ENCODE measurements around the gene FST.

DNA sequence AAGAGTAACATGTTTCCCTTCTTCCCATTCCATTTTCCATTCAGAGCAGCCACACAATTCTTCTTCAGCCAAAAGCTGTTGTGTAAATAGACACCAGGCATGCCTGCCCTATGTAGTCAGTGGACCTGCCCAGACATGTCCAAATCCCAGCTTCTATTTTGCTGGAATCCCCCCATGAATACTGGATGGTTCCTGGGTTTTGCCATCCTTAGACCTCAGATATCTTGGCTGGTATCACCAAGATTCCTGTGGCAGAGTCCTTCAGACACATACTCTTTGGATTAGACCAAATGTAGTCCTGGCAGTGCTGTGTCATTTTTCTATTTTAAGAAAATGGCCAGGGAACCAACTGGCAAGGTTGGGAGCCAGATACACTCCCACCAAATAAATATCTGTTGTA, 10.3 kb downstream of the FST start:
- no peak for TF ChIP-seq EP300 (IDR thresholded peaks at IDR 0.05)
- TF ChIP-seq, protein P1, sequence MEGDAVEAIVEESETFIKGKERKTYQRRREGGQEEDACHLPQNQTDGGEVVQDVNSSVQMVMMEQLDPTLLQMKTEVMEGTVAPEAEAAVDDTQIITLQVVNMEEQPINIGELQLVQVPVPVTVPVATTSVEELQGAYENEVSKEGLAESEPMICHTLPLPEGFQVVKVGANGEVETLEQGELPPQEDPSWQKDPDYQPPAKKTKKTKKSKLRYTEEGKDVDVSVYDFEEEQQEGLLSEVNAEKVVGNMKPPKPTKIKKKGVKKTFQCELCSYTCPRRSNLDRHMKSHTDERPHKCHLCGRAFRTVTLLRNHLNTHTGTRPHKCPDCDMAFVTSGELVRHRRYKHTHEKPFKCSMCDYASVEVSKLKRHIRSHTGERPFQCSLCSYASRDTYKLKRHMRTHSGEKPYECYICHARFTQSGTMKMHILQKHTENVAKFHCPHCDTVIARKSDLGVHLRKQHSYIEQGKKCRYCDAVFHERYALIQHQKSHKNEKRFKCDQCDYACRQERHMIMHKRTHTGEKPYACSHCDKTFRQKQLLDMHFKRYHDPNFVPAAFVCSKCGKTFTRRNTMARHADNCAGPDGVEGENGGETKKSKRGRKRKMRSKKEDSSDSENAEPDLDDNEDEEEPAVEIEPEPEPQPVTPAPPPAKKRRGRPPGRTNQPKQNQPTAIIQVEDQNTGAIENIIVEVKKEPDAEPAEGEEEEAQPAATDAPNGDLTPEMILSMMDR (IDR thresholded peaks at IDR 0.05) = no peak

Measured in esophagus muscularis mucosa (tissue), 3 donors.